HG03571 (cell line): ENCODE data around the gene TEKT3.

ENCODE experiments used
- ATAC-seq: cut with Tn5 transposase; IDR thresholded peaks from one replicate; pipeline ENCODE4 v1.9.1; 2021; ENCODE audit not compliant: unreplicated experiment

The TEKT3 gene

GRCh38 chr17:15267996-15268395 lies 73.4 kb downstream of the TEKT3 start:
- ATAC-seq = no peak

- no peak for ATAC-seq
Measured at GRCh38 chr17:15266325-15267125, 74.9 kb downstream of the TEKT3 start.

DNA sequence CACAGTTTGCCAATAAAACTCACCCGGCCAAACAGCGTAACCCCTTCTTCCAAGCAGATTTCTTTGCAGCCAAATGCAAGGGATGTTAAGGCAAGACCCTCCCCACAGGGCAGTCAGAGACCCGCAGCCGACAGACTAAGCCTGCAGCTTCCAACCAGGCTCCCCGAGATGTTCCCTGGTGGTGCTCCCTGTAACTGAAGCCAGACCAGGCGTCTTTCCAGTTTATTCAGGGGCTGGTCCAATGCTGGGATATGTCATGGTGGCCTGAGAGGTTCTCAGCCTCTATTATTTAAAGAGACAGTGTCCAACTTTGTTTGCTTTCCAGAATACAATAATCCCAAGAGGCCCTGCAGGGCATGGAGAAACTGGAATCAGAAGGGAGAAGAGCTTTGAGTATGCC lies 76.3 kb downstream of the TEKT3 start, which contains the start of gene PMP22:
Gene PMP22, minus strand, starts transcription at position 196 of the 400 bp plus-strand sequence. CDS start 4,599 bp downstream, outside the sequence.
- ATAC-seq = no peak

DNA sequence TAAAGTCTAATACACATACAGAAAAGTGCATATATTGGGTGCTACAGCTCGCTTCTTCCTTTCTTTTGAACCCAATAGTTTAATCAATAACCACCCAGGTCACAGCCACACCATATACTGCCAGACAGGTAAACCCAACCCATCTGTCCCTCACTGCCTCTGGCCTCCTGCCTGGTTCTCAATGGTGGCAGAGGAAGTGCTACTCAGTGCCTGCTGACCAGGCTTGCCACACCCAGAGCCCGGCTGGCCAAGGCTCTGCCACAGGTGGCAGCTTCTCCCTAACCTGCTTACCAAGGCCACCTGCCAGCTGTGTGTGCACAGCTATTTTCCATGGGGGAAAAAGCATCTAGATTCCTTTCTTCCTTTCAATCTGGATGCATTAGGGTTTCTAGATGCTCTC lies 76.9 kb downstream of the TEKT3 start:
- ATAC-seq = no peak

DNA sequence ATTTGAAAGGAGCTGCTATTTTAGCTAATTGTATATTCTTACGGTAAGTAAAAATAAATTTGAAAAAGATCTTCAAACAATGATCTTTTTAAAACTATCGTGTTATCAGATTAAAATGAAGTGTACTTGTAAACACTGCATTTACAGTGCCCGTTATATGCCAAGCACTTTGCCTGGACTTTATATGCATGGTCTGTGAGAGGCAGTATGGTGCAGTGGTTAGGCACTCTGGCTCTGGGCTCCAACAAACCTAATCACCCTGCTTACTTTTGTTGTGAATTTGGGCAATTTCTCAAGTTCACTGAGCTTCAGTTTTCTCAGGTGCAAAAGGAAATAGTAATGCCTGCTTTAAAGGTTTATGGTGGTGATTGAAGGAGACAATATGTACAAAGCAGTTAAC lies 77.7 kb downstream of the TEKT3 start:
- no peak for ATAC-seq

- no peak for ATAC-seq
Measured at GRCh38 chr17:15263206-15263579, 78.2 kb downstream of the TEKT3 start.

DNA sequence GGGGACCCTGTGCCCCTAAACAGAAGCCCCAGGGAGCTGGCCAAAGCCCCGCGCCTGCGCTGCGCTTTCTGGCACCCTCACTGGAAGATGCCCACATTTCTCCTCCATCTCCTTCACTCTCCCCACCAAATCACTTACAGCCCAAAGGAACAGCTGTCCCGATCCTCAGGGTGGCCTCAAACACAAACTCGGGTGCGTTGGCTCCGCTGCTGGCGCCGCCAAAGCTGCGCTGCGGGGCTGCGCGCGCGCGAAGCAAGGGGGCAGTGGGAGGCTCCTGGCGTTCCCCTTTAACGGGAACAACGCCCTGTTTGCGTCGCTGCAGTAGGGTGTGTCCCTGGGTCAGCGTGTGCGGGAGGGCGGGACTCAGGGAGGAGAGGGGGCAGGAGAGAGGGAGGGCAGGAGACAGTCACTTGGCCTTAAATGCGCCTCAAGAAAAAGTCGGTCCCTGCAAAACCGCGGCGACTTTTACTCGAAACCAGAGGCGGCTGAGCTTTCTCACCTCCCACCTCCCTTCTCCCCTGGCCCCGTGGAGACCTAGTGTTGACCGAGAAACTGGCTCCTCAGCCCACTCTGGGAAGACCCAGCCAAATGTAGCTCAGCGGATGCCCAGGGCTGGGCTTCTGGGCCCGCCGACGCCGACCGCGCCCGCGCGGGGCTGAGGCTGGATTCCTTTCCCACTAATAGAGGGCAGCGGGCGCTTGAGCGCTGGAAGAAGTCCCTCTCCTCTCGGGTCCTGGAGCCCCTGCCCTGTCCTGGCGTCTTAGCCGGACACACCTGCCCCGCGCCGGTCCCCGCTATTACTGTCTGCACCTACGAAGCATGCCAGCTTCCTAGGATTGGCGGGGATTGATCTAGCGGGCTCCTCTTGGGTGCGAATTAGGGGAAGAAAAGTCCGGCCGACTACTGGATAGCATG lies 78.8 kb downstream of the TEKT3 start:
- ATAC-seq = no peak

- no peak for ATAC-seq
Measured at GRCh38 chr17:15261802-15262290, 79.6 kb downstream of the TEKT3 start.

- ATAC-seq = no peak
Measured at GRCh38 chr17:15261258-15261801, 80.1 kb downstream of the TEKT3 start.

DNA sequence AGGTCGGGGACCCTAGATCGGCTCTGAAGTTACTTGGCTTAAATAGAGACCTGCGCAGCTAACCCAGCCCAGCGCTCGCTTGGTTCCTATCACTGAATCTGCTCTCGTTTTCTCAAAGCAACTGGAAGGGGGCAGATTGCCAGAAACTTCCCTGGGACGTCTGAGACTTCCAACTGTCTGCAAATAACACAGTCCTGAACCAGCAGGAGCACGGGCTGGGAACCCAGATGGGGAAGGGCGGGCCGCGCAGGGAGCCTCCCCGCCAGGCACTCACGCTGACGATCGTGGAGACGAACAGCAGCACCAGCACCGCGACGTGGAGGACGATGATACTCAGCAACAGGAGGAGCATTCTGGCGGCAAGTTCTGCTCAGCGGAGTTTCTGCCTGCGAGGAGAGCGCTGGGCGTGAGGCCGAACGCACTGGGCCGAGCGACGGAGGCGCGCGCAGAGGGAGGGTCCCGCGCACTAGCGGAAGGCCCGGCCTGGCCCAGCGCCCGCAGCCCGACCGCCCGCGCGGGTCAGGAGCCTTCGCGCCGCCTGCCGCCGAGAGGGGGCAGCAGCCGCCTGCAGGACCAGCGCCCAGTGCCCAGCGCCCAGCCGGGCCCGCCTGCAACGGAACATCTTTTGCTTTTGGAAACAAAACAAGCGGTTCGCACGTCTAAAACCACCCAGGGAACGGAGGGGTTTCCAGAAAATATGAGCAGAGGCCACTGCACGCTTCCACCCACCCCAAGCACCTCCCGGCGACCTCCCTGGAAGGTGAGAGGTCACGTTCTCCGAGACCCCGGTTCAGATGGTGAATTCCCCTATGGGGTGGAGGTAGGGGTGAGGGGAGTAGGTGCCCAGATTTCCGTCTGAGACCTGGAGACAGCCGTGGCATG lies 80.8 kb downstream of the TEKT3 start:
- no peak for ATAC-seq

DNA sequence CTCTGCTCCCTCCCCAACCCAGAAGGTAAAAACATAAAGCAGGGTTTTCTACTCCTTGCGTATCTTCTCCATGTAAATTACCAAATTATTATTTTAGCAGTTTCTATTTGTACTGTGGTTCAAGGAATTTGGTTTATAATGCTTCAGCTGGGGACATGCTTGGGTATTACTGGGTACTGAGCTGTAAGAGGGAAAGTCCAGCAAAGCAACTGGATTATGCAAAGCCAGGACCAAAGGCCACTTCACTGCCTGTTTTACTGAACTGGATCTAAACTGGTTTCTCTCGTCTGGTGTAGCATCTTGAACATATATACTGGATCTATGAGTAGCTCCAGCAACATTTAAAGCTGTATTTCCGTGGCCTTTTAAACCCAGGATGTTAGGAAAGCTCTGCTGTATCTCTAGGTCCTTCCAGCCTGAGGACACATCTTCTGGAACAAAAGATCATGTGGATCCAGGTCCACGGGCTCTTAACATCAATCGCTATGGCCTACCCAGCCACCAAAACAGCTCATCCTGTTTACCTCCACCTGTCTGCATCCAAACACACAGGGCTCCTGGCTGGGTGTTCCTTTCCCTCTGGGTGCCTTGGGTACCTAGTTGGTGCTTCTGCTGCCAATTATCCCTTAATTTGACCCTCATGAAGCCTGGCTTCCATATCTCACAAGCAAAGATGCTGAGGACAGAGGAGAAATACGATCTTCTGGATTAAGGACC lies 83.4 kb downstream of the TEKT3 start:
- ATAC-seq = no peak

DNA sequence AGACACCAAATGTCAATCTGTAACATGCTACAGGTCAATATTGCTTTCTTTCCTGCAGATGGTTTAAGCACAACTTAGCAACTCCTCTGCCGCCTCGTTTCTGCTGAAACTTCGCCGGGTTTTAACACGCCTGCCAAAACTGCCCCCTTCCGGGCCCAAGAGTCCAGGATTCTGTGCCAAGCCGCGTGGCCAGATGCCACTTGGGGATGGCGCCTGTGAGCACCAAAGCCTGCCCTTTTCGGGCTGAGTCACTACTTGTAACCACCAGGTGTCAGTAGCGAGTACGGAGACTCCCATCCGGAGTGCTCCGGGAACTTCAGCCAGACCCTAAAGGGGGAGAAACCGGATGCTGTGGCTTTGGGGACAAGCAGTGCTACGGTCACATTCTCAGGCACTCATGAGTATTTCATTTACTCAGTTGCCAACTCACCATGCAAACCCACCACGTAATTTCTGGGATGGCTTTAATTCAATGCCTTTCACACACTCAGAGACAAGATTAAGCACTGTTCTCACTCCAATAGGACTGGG lies 84.1 kb downstream of the TEKT3 start:
- ATAC-seq = peak; percentile 62

DNA sequence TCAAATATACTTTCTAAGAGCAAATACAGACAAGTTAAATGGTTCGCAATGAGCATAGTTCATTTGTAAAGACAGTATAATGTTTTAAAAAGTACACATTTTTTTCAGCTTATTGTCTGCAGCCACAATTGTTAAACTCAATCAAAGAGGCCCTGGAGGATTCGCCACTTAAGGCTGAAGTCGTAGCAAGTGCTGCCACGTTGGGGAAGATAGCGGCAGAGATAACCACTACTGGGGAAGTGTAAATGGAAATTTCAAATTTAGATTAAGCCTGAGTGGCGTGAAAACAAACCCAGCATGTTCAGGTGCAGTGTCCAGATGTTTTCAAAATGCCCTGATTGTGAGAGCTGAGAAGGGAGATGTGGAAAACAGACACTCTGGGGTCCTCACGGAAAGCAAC lies 84.7 kb downstream of the TEKT3 start:
- no peak for ATAC-seq

DNA sequence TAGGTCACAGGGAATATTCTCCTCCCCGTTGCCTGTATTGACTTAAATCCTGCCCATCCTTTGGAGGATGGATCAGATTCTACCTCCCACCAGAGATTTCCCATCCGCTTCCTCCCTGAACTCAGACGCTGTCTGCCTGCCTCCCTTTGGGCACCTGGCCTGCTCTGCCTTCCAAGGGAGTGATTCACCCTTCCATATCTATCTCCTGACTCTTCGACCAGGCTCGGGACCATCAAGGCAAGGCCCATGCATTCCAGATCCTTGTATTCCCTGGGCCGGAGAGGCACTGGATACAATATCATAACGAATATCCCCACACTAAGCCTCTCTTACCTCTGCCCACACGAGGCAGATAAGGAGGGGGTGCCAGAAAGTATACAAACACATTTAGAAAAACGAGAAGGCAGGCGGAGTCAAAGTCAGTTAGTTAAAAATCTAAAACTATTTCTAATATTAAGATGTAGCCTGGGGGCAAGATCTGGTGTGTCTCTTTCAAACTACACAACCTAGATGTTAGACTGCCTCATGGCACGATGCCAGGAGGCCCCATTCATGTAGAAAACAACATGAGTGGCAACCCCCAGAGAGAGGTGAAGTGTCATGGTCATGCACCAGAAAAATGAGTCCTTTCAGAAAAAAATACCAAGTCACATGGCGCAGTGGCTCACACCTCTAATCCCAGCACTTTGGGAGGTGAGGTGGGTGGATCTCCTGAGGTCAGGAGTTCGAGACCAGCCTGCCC lies 85.5 kb downstream of the TEKT3 start:
- ATAC-seq = no peak
